Ramos (cell line): ENCODE results near the gene MAGI2.

Experiments used
- in situ Hi-C: fragments of 300-500 bp; cut with MboI; formaldehyde crosslinking; loops from one replicate; pipeline ENCODE4 v1.14.3; 2022; ENCODE audit warnings: low sequenced_read_pairs; ENCODE audit not compliant: unreplicated experiment

The MAGI2 gene

DNA sequence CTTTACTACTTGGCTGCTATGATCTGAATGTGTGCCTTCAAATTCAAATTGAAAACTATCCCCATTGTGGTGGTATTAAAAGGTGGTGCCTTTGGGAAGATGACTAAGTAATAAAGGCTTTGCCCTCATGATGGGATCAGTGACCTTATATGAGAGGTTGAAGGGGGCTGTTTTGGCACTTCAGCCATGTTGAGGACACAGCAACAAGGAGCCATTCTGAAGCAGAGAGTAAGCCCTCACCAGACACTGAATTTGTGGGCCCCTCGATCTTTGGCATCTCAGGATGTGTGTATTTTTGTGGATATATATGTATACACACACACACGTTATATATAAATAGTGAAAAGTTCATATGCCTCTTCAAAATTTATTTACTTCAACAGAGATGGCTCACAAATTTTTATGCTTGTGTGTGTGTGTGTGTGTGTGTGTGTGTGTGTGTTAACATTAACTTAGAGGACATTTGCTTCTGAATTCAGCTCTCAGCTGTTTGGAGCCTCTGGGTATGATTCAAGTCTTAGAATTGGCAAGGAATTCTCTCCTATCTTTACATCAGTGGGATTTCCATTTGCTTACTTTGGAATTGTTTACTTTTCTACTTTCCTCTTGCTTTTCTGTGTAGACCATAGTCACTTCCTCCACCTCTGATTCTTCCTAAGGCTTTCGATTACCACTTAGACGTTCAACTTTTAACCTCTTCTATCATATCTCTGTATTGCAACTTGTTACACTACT lies 66.6 kb downstream of the MAGI2 start:
- in situ Hi-C loops: no loop called here

DNA sequence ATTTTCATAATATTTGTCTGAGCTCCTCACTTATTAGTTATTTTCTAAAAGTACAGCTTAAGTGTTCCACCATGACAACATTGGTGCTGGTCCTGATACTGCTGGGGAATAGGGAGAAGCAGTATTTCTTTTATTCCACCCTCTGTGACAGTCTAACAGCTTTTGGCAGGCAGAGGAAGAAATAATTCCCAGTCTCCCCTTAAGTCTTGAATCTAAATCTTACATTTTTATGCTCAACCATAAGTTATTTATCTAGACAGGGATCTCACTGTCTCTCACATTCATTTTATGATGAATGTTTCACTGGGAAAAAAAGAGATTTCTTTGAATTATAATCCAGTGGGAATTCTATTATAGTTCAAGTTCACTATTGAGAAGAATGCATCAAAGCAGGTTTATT lies 71.5 kb downstream of the MAGI2 start:
- in situ Hi-C loops: no loop called here

DNA sequence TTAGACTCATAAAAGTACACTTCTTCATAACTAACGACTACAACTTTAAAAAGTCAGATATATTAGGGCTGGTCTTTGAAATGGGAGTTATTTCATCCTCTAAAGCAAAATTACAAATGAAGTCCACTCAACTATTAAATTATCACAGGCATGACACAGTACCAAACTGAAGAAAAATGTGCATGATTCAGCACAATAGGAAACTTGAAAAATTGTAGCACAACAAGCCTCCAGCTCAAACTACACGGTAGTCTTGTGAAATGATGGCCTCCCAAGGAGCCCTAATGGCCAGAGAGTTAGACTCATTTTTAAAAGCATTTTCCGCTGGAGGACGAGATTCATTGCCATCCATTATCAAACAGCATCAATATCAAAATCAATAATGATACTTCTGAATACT lies 76.4 kb downstream of the MAGI2 start:
- in situ Hi-C loops: no loop called here

DNA sequence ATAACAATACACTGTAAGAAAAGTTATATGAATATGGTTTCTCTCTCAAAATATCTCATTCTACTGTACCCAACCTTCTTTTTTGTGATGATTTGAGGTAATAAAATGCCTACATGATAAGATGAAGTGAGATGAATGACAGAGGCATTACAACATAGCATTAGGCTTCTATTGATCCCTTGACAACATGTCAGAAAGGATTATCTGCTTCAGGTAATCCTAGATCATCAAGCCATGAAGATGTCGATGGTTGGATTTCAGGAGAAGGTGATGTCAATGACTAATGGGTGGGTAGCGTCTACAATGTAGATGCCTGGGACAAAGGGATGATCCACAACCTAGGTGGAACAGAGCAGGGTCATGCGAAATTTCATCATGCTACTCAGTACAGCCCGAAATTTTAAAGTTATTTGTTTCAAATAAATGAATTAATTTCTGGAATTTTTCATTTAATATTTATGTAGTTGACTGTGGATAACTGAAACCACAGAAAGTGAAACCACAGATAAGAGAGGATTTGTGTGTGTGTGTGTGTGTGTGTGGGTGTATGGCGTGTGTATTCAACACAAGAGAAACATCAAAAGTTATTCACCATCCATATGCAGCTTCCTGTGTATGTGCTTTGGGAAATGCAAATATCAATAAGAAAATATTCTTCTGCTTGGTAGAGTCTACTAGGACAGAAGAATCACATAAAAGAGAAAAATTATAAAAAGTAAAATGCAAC lies 77.0 kb downstream of the MAGI2 start:
- in situ Hi-C loops: no loop called here

DNA sequence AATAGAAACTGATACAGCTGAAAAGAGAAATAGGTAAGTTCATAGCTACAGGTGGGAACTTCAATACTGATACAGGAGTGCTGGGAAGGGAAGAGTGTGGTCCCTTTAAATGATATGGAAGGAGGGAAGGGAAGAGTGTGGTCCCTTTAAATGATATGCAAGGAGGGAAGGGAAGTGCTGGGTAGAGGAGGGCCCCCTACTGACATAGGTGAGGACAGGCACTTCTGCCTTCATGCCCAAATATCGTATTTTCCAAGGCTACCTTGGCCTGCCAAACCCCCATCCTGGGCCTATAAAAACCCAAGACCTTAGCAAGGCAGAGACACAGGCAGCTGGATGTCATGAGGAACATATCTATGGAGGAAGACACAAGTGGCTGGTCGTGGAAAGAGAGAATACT lies 92.3 kb downstream of the MAGI2 start:
- in situ Hi-C loops: no loop called here

DNA sequence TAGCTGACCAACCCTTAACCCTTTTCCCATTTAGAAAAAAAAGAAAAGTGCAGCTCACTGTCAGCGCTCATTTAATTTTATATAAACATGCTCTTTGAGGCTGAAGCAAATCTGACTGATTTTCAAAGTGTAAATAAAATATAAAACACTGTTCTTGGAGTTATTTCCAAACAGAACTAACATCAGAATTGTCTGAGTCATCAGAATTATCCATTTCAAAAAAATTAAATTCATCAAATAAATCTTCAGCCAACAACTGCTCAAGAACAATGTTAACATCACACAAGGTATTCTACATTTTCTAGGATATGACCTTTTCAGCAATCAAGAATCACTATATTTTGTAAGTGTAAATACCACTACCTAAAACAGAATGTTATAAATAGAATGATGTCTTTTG lies 93.6 kb downstream of the MAGI2 start:
- in situ Hi-C loops: no loop called here

DNA sequence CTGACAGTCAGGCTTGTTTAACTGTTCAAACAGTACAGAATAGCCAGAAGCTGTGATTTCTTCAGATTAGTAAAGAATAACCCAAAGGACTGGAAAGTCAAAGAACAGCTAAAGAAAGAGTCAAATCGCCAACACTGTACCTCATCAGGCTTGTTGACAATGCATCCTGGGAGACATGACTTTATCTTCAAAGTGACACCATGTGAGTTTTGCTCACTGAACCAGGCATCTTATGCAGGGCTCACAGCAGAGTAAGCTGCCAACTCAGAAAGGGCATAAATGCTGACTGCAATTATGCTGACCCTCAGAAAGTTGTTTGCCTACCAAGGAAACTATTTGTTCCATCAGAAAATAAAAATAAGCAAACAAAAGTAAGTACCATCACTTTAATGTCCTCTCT lies 96.4 kb downstream of the MAGI2 start:
- in situ Hi-C loops: no loop called here

DNA sequence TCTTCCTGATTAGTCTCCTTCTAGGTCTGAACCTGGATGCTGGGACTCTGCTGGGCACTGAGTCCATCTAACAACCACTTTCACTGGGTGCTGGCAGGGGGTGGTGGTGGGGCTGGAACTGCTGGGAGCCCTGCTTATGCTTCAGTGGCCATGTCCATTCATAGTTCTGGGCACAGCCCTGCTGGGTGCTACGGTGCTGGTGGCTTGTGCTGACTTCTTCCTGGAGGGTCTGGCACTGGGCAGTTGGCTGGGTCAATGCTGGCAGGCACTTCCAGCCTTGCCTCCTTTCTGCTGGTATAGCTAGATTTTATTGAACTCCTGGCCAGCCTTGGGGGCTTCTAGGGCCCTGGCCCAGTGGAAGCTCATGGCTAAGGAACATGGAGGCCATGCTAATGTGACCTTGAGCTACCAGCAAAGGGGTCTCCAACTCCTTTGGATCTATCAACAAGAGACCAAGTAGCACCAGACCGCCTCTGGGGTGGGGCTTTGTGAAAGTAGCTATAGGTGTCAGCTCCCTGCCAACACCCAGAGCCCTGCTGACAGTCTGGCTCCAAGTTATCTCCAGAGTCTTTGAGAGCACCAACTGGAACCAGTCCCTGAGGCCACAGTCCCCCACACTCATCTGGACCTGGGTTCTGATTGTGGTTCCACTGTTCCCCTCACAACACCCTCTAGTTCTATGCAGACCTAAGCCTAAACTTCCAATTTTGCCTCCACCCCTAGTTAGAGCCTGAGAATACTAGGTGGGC lies 99.6 kb downstream of the MAGI2 start:
- in situ Hi-C loops: no loop called here

DNA sequence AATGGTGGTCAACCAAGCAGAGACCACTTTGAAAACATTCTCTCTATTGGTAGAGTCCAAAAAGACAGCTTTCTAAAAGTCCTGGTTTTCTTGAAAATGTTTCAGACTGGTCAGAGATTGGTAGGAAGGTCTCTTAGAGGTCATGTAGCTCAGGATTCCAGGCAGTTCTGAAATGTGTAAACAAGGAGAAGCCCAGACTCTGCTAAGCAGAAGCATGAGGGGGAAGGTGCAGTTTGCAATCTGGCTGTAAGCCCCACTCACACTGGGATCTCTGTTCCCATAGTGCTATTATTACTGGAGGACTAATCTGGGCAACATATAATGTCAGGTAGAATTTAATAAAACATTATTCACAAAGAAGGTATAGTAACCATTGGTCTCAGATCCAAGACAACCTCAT lies 101.1 kb downstream of the MAGI2 start:
- in situ Hi-C loops: no loop called here

DNA sequence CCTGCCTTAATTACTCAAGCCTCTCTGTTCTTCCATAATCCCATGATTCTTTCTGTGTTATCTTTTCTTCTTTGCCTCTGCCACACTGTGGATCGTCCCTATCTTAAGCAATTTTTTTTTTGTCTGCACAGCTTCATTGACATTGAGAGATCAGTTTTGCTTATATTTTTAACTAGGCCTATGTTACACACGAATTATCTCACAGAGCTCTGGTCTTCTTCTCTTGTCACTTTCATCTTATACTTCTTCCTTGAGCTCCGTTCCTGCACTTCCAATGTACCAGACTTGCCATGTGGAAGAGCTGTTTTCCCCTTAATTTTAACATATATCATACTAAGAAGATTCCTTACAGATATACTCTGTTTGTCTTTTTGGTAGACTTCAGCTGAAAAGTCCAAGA lies 106.1 kb downstream of the MAGI2 start:
- in situ Hi-C loops: no loop called here

DNA sequence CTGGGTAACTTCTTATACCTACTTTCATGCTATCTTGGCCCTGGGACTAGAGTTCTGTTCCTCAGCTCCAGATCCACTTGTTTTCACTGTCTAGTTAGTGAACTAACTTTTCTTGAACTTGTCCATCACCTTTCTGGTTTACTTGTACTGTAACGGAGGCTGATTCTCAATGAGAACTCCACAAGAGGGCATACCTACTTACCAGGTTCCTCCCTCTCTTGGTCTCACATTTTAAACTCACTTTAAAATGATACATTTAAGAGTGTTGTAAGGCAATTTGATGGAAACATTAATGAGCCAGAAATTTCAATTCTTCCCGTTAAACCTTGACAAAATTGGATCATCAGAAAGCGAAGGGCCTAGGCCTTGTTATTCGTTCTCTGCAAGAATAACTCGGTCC lies 111.6 kb downstream of the MAGI2 start:
- in situ Hi-C loops: no loop called here

DNA sequence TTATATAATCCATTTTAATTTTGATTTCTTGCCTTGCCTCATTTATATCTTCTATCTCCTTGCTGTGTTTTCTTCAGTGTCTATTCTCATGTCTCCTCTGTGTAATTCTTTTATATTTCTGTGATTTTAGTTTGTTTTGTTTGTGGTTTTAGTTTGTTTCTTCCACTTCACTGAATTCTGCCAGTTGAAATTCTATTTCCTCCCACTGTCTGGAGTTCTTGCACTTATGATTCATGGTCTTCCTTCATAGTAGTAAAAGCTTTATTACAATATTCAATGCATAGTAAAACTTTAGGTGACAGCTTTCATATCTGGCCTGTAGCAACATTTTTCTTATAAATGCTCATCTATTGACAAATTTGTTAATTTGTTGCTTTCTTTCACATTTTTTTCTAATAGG lies 113.3 kb downstream of the MAGI2 start:
- in situ Hi-C loops: no loop called here

DNA sequence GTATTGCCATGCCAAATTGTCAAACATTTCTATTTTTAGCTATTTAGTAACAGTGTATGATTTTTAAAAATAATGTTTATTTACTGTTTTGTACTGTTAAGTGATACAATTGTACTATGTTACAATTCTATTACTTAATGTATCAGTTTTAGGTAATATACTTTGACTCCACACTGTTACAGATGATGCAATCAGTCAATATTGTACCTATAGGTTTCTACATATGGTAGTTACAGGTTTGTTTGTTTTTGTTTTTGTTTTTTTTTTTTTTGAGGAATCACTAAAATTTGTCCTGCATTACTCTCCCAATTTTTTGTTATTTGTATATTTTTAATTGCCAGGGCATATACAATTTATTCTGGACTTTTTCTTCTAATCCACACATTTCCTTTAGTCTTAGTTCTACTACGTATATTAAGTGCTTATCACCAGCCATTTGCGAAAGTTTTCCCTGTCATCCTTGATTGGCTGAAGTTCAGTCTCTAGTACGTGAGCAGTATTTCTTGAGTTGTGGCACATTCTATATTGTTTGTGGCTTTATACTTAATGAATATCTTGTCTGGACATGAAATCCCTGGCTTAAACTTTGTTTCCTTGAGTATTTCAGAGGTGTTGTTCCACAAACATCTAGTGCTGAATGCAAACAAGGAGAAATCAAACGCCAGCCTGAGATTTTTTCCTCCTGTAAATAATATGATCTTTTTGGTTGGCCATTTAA lies 114.1 kb downstream of the MAGI2 start:
- in situ Hi-C loops: no loop called here

DNA sequence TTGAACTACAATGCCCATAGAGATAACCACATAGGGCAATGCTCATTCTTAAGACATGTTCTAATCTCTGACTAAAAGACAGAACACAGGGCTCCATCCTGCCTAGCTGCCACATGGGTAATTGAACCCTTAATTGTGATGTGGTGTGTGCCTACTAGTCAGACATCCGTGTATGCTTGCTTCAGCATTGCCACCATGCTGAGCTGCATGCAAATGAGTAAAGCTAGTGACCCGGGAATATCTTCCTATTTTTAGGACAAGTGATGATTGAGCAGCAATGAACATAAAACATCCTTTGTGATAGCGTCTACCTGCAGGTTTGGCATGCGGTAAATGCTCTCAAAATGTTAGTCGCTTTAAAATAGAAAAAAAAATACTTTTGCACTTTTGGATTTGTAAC lies 115.8 kb downstream of the MAGI2 start:
- in situ Hi-C loops: no loop called here

DNA sequence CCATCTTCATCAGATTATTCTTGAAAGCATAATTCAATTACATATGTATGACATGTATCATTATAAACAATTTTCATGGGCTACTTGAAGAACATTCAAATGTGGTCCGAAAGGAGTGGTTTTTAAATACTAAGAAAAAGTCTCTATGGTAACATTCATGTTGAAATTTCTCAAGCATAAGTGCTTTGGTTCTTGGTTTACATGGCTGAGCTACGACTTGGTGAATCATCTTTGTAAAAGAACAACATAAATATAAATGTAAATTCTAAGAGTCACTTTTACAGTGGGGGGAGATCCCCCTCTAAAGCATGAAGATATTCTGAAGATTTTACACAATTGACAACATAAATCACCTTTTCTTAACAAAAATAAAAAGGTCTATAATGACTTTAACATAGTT lies 118.6 kb downstream of the MAGI2 start:
- in situ Hi-C loops: no loop called here

DNA sequence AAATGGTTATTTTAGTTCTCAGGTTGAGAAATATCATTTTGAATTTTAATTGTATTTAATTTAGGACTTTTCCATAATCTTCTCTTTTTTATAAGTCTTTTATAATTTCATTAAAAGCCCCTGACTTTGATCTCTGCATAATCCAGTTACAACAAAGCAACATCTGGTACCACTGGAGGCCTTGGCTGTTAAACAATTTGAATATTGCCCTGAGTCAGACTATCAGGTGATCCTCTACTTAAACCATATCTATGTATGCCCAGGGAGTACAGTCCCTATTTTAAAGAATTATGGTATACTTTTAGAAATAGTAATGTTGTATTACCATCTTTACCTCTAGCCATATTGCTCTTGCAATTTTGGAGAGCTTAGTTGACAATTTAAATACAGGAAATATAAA lies 119.1 kb downstream of the MAGI2 start:
- in situ Hi-C loops: no loop called here

DNA sequence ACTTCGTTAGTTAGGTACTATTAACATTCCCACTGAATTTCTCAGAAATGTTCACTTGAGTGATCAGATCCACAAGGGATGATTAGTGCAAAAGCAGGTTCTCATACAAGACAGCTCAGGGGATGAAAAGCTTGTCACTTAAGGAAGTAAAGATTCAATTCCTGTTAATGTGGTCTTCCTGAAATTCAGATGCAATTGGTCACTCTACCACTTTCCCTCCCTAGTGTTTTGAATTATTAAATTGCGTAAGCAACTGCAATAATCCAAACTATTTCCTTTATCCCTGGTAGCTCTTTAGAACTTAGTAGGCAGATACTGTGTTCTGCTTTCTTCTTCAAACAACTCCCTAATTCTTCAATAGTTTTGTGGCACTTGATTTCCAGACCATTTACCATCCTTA lies 121.4 kb downstream of the MAGI2 start:
- in situ Hi-C loops: no loop called here

DNA sequence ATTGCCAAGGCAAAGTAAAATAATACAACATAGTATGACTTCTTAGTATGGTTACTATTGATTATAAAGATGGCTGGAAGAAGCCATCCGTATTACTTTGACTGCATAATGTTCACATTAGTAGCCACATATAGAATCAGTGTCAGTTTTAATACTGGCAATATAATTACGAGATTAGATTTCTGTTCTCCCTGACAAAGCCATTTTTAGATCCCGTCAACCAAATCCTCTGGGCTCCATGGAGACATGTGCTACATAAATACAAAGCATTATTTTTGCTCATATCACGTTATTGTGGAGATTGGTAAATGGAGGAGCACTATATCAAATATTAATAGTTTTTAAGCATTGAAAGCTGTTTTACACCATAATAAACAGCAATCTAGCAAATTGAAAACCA lies 124.0 kb downstream of the MAGI2 start:
- in situ Hi-C loops: no loop called here

DNA sequence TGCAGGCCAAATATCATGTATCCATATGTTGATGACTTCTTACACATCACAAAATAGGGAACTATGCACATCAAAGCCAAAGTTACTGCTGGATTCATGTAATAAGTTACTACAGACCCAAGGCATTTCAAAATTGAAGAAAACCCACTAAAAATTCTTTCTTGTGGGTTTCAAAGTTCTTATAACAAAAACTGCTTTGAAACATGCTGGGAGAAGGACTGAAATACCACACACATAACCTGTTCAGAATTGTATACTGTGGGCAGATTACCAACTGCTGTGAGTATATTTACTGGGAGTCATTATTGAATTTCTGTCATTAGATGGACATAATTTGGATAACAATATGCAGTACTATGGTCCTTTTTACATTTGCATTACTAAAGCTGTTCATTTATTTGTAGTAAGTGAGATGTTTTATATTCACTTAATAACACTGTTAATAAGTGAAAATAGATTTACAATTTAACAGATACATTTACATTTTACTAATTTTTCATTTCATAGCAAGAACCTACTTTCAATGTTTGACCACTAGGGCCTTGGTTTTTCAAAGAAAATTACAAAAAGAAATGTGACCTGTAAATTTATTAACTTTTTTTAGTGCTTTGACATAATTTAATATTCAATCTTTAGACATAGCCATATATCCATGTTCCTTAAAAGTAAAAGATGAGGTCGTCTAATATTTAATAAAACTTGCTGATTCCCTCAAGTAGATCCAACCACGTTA lies 132.6 kb downstream of the MAGI2 start:
- in situ Hi-C loops: no loop called here

DNA sequence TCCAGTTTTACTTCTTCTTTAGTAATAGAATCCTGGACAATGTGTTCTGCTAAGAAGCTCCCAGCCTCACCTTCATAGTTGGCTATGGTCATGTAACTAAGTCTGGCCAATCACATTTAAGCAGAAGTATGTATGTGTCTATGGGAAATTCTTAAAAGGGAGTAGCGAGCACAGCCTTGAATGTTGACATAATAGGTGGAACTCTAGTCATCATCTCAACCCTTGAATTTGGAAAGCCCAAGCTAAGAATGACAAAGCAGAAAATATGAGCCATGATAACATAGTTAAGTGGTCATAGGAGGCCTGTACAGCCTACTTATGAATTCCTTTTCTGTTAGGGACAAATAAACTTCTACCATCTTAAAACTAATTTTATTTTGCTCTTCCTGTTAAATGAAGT lies 134.1 kb downstream of the MAGI2 start:
- in situ Hi-C loops: no loop called here
